ENCODE results near the gene ALDH3B1.

- no peak for TF ChIP-seq SMC3 (IDR thresholded peaks at IDR 0.05; ENCODE audit: borderline replicate concordance, low read length)
- no peak for TF ChIP-seq TCF3 (IDR thresholded peaks at IDR 0.05; ENCODE audit: borderline replicate concordance, insufficient read depth, low read depth, low read length)
- no peak for TF ChIP-seq JUND (IDR thresholded peaks at IDR 0.05; ENCODE audit: low read depth, low read length)
- TF ChIP-seq TAF1 (IDR thresholded peaks at IDR 0.05; ENCODE audit: borderline replicate concordance, low read depth, low read length): no peak
- TF ChIP-seq CEBPB (IDR thresholded peaks at IDR 0.05; ENCODE audit: borderline replicate concordance in 1 of 2, low read depth in 2 of 2, low read length in 2 of 2): no peak
- TF ChIP-seq YY1 (IDR thresholded peaks at IDR 0.05; ENCODE audit: low read depth, low read length): no peak
- no peak for TF ChIP-seq POLR2AphosphoS5 (IDR thresholded peaks at IDR 0.05; ENCODE audit: low read length)
- no peak for TF ChIP-seq BRCA1 (IDR thresholded peaks at IDR 0.05; ENCODE audit: low read depth, low read length)
- no peak for TF ChIP-seq ESRRA (IDR thresholded peaks at IDR 0.05; ENCODE audit: low read length)
- no peak for TF ChIP-seq BHLHE40 (IDR thresholded peaks at IDR 0.05; ENCODE audit: borderline replicate concordance in 1 of 2, low read depth in 2 of 2, low read length in 1 of 2)
Observed at GRCh38 chr11:68012843-68013610, 2.9 kb downstream of the ALDH3B1 start.
